DOHH2 (cell line): ENCODE data around the gene EBF3.

Source experiments
- H3F3A ChIP-seq: fragments of 200-600 bp; sonication (generic), shearing (Covaris generic); 2 replicates; pipeline ENCODE4 v1.6.0; 2016; ENCODE audit warnings: antibody characterized with exemption, mild to moderate bottlenecking; ENCODE audit not compliant: control insufficient read depth, insufficient read depth
- H3K27ac ChIP-seq: fragments of 200-600 bp; sonication (generic); 2 replicates; pipeline ENCODE4 v1.5.1; 2014; ENCODE audit warnings: low read depth, mild to moderate bottlenecking, low read length, moderate library complexity
- H3K27me3 ChIP-seq: fragments of 200-600 bp; sonication (generic); 2 replicates; pipeline ENCODE4 v1.6.1; 2014; ENCODE audit warnings: mild to moderate bottlenecking, low read length, mixed read lengths; ENCODE audit not compliant: control insufficient read depth
- H3K36me3 ChIP-seq: fragments of 200-600 bp; sonication (generic); 2 replicates; pipeline ENCODE4 v1.6.1; 2014; ENCODE audit warnings: mild to moderate bottlenecking, low read length, moderate library complexity, mixed read lengths; ENCODE audit not compliant: control insufficient read depth
- H3K4me1 ChIP-seq: fragments of 200-600 bp; sonication (generic); 2 replicates; pipeline ENCODE4 v1.6.1; 2014; ENCODE audit warnings: mild to moderate bottlenecking, low read length, mixed read lengths; ENCODE audit not compliant: control insufficient read depth
- H3K4me2 ChIP-seq: fragments of 200-600 bp; sonication (generic); 2 replicates; pipeline ENCODE4 v1.6.0; 2014; ENCODE audit warnings: mild to moderate bottlenecking, low read length, moderate library complexity
- H3K4me3 ChIP-seq: fragments of 200-600 bp; sonication (generic); 2 replicates; pipeline ENCODE4 v1.5.1; 2014; ENCODE audit warnings: mild to moderate bottlenecking, low read length, mixed read lengths
- H3K79me2 ChIP-seq: fragments of 200-600 bp; sonication (generic); 2 replicates; pipeline ENCODE4 v1.6.1; 2014; ENCODE audit warnings: mild to moderate bottlenecking, low read length, mixed read lengths; ENCODE audit not compliant: control insufficient read depth
- H3K9me2 ChIP-seq: fragments of 200-600 bp; sonication (generic); replicated peaks from 2 replicates; pipeline ENCODE4 v1.6.1; 2014; ENCODE audit warnings: mild to moderate bottlenecking, low read length, mixed read lengths; ENCODE audit not compliant: control insufficient read depth
- H3K9me3 ChIP-seq: fragments of 200-600 bp; sonication (generic); 2 replicates; pipeline ENCODE4 v1.6.1; 2014; ENCODE audit warnings: antibody characterized with exemption, low read length, mixed read lengths; ENCODE audit not compliant: control insufficient read depth, insufficient read depth
- H4K20me1 ChIP-seq: fragments of 200-600 bp; sonication (generic); 2 replicates; pipeline ENCODE4 v1.6.0; 2014; ENCODE audit warnings: low read depth, mild to moderate bottlenecking, antibody characterized with exemption, low read length, moderate library complexity; ENCODE audit not compliant: control insufficient read depth, insufficient read depth
- EZH2phosphoT487 ChIP-seq: fragments of 200-600 bp; sonication (generic); IDR thresholded peaks from 2 replicates; pipeline ENCODE4 v1.6.1; 2017; ENCODE audit warnings: borderline replicate concordance, mild to moderate bottlenecking, antibody characterized with exemption, low read length, moderate library complexity, mixed read lengths
- TF ChIP-seq, protein P1 (sequence below): fragments of 200-600 bp; sonication (generic); IDR thresholded peaks from one replicate; pipeline ENCODE4 v1.5.1; 2014; ENCODE audit warnings: antibody characterized with exemption, mild to moderate bottlenecking, low read depth, low read length; ENCODE audit not compliant: poor library complexity, severe bottlenecking

The EBF3 gene

DNA sequence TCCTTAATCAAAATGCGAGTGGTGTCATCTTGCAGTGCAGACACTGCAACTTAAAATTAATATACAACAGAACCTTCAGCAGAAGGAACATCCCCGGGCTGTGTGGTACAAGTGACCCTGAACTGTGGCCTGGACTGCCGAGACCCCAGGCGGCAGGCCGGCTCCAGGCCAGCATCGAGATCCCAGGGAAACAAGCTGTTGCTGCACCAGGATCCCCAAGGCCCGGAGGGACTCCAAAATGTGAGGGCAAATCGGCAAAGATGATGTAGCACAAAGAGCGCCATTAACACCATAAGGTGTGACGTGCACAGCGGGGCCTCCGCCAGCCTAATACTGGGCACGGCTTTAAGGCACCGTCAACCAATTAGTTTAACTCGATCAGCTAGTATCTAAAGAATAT is 73.9 kb downstream of the EBF3 start:
- no peaks in the 10 kb centered on the region for H3K4me1 ChIP-seq
- no peaks in the 10 kb centered on the region for H3K36me3 ChIP-seq
- no peak overlapping the region for H3K4me3 ChIP-seq
- no peak overlapping the region for H3K4me2 ChIP-seq
- no peak overlapping the region for H3K27ac ChIP-seq
- no peaks in the 10 kb centered on the region for H3K9me2 ChIP-seq
- peaks cover 3% of the 10 kb centered on the region; the same call in 1 of the 2 replicates for H3K27me3 ChIP-seq
- H3K9me3 ChIP-seq = no peaks in the 10 kb centered on the region
- H3K79me2 ChIP-seq = no peaks in the 10 kb centered on the region
- TF ChIP-seq EZH2phosphoT487 = no peak
- TF ChIP-seq, protein P1, sequence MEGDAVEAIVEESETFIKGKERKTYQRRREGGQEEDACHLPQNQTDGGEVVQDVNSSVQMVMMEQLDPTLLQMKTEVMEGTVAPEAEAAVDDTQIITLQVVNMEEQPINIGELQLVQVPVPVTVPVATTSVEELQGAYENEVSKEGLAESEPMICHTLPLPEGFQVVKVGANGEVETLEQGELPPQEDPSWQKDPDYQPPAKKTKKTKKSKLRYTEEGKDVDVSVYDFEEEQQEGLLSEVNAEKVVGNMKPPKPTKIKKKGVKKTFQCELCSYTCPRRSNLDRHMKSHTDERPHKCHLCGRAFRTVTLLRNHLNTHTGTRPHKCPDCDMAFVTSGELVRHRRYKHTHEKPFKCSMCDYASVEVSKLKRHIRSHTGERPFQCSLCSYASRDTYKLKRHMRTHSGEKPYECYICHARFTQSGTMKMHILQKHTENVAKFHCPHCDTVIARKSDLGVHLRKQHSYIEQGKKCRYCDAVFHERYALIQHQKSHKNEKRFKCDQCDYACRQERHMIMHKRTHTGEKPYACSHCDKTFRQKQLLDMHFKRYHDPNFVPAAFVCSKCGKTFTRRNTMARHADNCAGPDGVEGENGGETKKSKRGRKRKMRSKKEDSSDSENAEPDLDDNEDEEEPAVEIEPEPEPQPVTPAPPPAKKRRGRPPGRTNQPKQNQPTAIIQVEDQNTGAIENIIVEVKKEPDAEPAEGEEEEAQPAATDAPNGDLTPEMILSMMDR = no peak
- H4K20me1 ChIP-seq = no peaks in the 10 kb centered on the region; the same call in 1 of the 2 replicates
- H3F3A ChIP-seq = no peaks in the 10 kb centered on the region

DNA sequence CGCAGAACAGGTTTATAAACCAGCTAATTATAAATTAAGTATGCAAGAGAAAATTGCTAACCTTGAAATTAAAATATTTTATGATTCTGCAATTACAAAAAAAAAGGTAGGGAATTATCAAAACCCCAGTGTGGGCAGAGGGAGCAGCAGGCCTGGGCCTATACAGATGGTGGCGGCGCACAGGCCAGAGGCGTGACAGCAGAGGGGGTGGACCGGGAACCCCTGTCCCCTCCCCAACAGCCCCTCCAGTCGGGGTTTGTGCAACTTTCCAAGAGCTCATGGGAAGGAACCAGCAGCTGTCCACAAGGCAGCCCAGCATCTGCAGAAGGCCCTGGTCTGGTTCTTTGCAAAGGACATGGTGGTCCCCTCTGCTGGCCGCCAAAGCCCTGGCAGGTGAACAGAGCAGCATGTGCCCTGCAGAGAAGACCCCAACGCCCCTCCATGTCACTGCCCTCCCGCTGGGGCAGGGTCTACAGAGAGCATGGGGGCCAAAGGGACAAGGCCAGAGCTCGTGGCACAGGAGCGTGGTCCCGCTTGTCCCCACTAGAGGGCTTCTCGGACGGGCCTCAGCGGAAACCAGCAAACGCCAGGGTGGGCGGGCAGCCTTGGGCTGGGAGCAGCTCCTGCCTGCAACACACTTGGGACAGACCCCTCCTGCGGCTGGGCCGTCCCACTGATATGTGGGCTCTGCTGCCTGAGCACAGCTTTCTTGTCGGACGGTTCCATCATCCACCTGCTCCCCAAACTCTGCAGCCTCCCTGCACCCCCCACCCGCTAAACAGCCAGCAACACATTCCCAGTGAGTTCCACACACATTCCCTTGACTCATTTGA is 75.1 kb downstream of the EBF3 start:
- H3K79me2 ChIP-seq = no peaks in the 10 kb centered on the region
- no peaks in the 10 kb centered on the region for H3F3A ChIP-seq
- TF ChIP-seq EZH2phosphoT487 = no peak
- TF ChIP-seq, protein P1 = peak; percentile 72
- no peak overlapping the region for H3K4me2 ChIP-seq
- H3K9me2 ChIP-seq = no peaks in the 10 kb centered on the region
- H3K4me1 ChIP-seq = no peaks in the 10 kb centered on the region
- H3K27me3 ChIP-seq = no peaks in the 10 kb centered on the region
- no peaks in the 10 kb centered on the region for H3K9me3 ChIP-seq
- H3K4me3 ChIP-seq = no peak overlapping the region
- H3K36me3 ChIP-seq = no peaks in the 10 kb centered on the region
- H3K27ac ChIP-seq = no peak overlapping the region
- no peaks in the 10 kb centered on the region; the same call in 1 of the 2 replicates for H4K20me1 ChIP-seq

DNA sequence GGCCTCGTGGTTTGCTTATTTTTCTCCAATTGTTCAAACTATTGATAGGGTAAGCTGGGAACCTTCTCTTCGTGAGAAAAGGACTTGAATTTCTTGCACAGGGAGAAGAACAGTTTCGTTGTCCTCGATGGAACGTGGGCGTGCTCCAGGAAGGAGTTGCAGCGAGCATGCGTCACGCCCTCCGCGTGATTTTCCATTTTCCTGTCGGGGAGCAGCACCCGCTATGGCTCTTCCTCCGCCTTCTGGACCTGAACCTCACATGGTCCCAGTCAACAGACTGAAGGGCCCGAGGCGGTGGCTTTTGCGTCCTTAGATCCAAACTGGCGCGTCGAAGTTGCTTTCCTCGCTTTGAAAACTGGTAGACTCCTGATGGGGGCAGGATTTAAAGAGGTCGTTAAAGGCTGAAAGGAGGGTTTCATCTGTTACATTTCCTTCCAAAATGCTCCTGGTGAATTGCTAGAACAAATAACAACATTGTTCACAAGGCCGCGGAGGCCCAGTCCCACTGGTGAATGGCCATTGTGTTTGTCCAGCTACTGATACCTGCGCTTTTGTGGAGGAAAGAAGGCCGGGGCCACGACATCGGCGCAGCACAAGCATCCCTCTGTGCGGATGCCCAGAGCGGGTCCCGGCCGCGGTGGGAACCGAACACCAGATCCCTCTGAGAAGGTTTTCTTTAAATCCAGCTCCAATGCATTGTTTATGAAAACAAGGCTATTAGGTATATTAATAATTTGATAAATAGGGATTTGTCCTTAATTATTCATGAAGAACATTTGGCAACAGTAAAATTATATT is 75.9 kb downstream of the EBF3 start:
- H3K9me3 ChIP-seq = no peaks in the 10 kb centered on the region
- no peaks in the 10 kb centered on the region for H3F3A ChIP-seq
- no peaks in the 10 kb centered on the region for H3K4me1 ChIP-seq
- H3K79me2 ChIP-seq = no peaks in the 10 kb centered on the region
- H4K20me1 ChIP-seq = no peaks in the 10 kb centered on the region; the same call in 1 of the 2 replicates
- no peaks in the 10 kb centered on the region for H3K27me3 ChIP-seq
- H3K27ac ChIP-seq = no peak overlapping the region
- no peak overlapping the region for H3K4me3 ChIP-seq
- TF ChIP-seq EZH2phosphoT487 = no peak
- TF ChIP-seq, protein P1 = no peak
- no peak overlapping the region for H3K4me2 ChIP-seq
- no peaks in the 10 kb centered on the region for H3K9me2 ChIP-seq
- H3K36me3 ChIP-seq = no peaks in the 10 kb centered on the region
